Esophagus muscularis mucosa (tissue), 3 donors: ENCODE data around the gene SMARCC1.

Experiments used
- CTCF ChIP-seq, 3 experiments: fragments of 200-600 bp in 2 of 3; fragments of 450-650 bp in 1 of 3; sonication (generic) in 2 of 3; IDR thresholded peaks; one replicate each; pipeline ENCODE4 v1.5.1; 2017 to 2019; ENCODE audit warnings: antibody characterized with exemption in 3 of 3, mild to moderate bottlenecking in 2 of 3, moderate library complexity in 1 of 3
- POLR2A ChIP-seq: fragments of 450-650 bp; IDR thresholded peaks from one replicate; pipeline ENCODE4 v1.6.1; 2017; ENCODE audit warnings: antibody characterized with exemption, moderate library complexity, mild to moderate bottlenecking, low read depth
- POLR2AphosphoS5 ChIP-seq, 2 donors: sonication (generic); formaldehyde crosslinking; IDR thresholded peaks; one replicate each; pipeline ENCODE4 v1.6.1; 2017; ENCODE audit warnings: antibody characterized with exemption in 2 of 2

GRCh38 chr3:47758261-47759025 is 23.2 kb downstream of the SMARCC1 start:
- TF ChIP-seq POLR2A (no peak), CTCF (IDR thresholded peaks at IDR 0.05) (no peak), POLR2AphosphoS5 (IDR thresholded peaks at IDR 0.05) (no peak)
